DOHH2 (cell line): Measurements from ENCODE around the gene RBM38.

Experiments used
- CTCF ChIP-seq: fragments of 200-600 bp; sonication (generic); IDR thresholded peaks from one replicate; pipeline ENCODE4 v1.5.1; 2014; ENCODE audit warnings: antibody characterized with exemption, mild to moderate bottlenecking, low read depth, low read length; ENCODE audit not compliant: poor library complexity, severe bottlenecking
- EZH2phosphoT487 ChIP-seq: fragments of 200-600 bp; sonication (generic); IDR thresholded peaks from 2 replicates; pipeline ENCODE4 v1.6.1; 2017; ENCODE audit warnings: borderline replicate concordance, mild to moderate bottlenecking, antibody characterized with exemption, low read length, moderate library complexity, mixed read lengths

- TF ChIP-seq EZH2phosphoT487 (no peak), CTCF (no peak)
These were observed 54.6 kb downstream of the RBM38 start for GRCh38 chr20:57445774-57446173.
